HFFc6 (cell line): ENCODE measurements around the gene ZNF469. TPM values are rescaled to one million over a fixed set of nuclear protein-coding genes. Genes with fewer than 3 reads are reported as not detected.
"Not testable (repeated sequence)": the region's sequence is repeated elsewhere in the genome, so short reads cannot be mapped to it uniquely, and the experiment has no call there.

Experiments used
- DNase-seq: peaks from one replicate; pipeline ENCODE4 v3.0.0-alpha.2; 2018
- H3K27ac Mint-ChIP-seq: 2 replicates; pipeline ENCODE4 v1.8.0; 2020; ENCODE audit warnings: mild to moderate bottlenecking, mixed read lengths
- H3K27me3 Mint-ChIP-seq: 2 replicates; pipeline ENCODE4 v1.8.0; 2021; ENCODE audit warnings: mild to moderate bottlenecking, moderate library complexity, mixed read lengths; ENCODE audit not compliant: insufficient read depth
- H3K36me3 Mint-ChIP-seq: 2 replicates; pipeline ENCODE4 v1.8.0; 2021; ENCODE audit warnings: low read depth, mixed read lengths
- H3K4me1 Mint-ChIP-seq: 2 replicates; pipeline ENCODE4 v1.8.0; 2020; ENCODE audit warnings: low read depth, mixed read lengths
- H3K4me3 Mint-ChIP-seq: 2 replicates; pipeline ENCODE4 v1.8.0; 2020; ENCODE audit warnings: mild to moderate bottlenecking, moderate library complexity, mixed read lengths
- H3K9me3 Mint-ChIP-seq: 2 replicates; pipeline ENCODE4 v1.8.0; 2020; ENCODE audit warnings: mild to moderate bottlenecking, mixed read lengths
- total RNA-seq, 6 experiments: library from RNA; stranded (reverse); fragmentation: NEBNext Ultra II Directional; extraction: Animal tissue kit (Norgen Biotek cat#: 25700); gene quantifications; 2 replicates in 1 of 6; 3 replicates in 5 of 6; pipeline ENCODE4 v1.2.3, GENCODE V29; 2021
- TF ChIP-seq, protein P1 (sequence below): fragments of 200-600 bp; sonication (generic); IDR thresholded peaks from 2 replicates; pipeline ENCODE4 v1.5.0; 2021; ENCODE audit warnings: antibody characterized with exemption, mild to moderate bottlenecking

The ZNF469 gene
- total RNA-seq, 6 experiments from 2014 or later: 9.4 to 17.5 (median 10.1) TPM

DNA sequence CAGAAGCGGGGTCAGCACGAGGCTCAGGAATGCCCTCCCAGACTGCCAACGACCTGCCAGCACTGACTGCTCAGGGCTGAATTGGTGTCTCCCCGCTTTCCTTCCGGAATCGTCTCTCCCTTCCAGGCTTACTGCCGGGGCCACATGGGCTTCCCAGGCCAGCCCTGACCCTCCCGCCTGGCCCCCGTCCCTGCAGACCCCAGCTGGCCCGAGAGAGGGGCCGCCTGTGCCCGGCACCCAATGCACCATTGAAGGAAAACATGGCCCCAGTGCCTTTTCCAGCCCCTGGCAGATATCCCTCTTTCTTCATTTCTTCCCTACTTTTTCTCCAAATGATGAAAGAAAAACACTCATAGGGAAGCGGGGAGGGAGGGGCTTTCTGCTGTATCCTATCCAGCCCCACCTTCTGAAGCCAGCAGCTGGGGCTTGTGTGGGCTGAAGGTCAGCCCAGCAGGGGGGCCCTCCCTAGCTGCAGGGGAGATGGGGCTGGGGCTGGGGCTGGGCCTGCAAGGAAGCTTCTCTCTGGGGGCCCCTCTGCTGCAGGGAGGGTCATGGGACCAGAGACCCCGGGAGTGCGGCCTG is 25.9 kb downstream of the ZNF469 start:
- Mint-ChIP-seq H3K4me3 (no peak overlapping the region), H3K4me1 (peaks cover 19% of the 10 kb centered on the region), H3K27ac (no peak overlapping the region), H3K36me3 (peaks cover 8% of the 10 kb centered on the region), H3K27me3 (peaks cover 5% of the 10 kb centered on the region), H3K9me3 (no peaks in the 10 kb centered on the region)
- TF ChIP-seq, protein P1, sequence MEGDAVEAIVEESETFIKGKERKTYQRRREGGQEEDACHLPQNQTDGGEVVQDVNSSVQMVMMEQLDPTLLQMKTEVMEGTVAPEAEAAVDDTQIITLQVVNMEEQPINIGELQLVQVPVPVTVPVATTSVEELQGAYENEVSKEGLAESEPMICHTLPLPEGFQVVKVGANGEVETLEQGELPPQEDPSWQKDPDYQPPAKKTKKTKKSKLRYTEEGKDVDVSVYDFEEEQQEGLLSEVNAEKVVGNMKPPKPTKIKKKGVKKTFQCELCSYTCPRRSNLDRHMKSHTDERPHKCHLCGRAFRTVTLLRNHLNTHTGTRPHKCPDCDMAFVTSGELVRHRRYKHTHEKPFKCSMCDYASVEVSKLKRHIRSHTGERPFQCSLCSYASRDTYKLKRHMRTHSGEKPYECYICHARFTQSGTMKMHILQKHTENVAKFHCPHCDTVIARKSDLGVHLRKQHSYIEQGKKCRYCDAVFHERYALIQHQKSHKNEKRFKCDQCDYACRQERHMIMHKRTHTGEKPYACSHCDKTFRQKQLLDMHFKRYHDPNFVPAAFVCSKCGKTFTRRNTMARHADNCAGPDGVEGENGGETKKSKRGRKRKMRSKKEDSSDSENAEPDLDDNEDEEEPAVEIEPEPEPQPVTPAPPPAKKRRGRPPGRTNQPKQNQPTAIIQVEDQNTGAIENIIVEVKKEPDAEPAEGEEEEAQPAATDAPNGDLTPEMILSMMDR: no peak
- no peak for DNase-seq

DNA sequence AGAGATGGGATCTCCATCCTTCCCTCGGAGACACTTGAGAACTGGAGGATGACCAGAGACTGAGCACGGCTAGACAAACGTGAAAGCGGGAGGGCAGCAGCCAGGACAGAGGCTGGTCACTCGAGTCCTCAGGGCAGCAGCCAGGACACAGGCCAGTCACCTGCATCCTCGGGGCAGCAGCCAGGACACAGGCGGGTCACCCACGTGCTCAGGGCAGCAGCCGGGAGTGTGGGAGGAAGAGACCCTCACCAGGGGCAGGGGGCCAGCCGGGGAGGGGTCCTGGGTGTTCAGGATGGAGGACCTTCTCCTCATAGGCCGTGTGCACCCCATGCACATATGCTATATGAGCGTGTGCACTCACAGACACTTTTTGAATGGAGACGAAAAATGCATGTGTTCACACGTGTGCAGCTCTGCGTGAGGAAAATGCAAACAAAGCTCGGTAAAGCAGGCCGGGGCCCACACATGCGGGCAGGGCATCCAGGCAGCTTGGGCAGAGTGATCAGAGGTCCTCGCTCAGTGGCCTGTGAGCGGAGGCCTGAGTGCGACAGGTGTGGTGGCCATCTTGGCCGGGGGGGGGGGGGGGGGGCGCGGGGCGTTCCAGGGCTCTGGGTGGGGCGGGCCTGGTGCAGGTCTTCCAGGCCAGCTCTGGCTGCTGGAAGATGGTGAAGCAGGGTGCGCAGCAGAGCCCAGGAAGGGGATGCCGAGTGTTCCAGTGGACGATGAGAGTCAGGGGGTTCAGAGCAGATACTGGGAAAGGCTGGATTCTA is 26.7 kb downstream of the ZNF469 start:
- H3K4me1 Mint-ChIP-seq: peaks cover 14% of the 10 kb centered on the region
- peaks cover 8% of the 10 kb centered on the region for H3K36me3 Mint-ChIP-seq
- DNase-seq: no peak
- TF ChIP-seq, protein P1: no peak
- H3K27ac Mint-ChIP-seq: no peak overlapping the region; the same call in 1 of the 2 replicates
- H3K4me3 Mint-ChIP-seq: no peak overlapping the region
- peaks cover 5% of the 10 kb centered on the region for H3K27me3 Mint-ChIP-seq
- H3K9me3 Mint-ChIP-seq: no peaks in the 10 kb centered on the region

GRCh38 chr16:88410297-88410968 is 27.7 kb downstream of the ZNF469 start:
- H3K9me3 Mint-ChIP-seq, DNase-seq, H3K4me1 Mint-ChIP-seq, H3K36me3 Mint-ChIP-seq, H3K27ac Mint-ChIP-seq, H3K27me3 Mint-ChIP-seq, H3K4me3 Mint-ChIP-seq: not testable (repeated sequence)

- Mint-ChIP-seq H3K27ac (no peak overlapping the region), H3K27me3 (peaks cover 2% of the 10 kb centered on the region), H3K4me3 (no peak overlapping the region), H3K36me3 (peaks cover 8% of the 10 kb centered on the region), H3K9me3 (no peaks in the 10 kb centered on the region), H3K4me1 (no peaks in the 10 kb centered on the region)
- TF ChIP-seq, protein P1: no peak
- DNase-seq: no peak
These were observed 29.3 kb downstream of the ZNF469 start for GRCh38 chr16:88411951-88412576.

- no peak overlapping the region for H3K4me3 Mint-ChIP-seq
- no peaks in the 10 kb centered on the region for H3K9me3 Mint-ChIP-seq
- H3K4me1 Mint-ChIP-seq: no peaks in the 10 kb centered on the region
- peaks cover 2% of the 10 kb centered on the region for H3K27me3 Mint-ChIP-seq
- no peak for DNase-seq
- TF ChIP-seq, protein P1: no peak
- H3K27ac Mint-ChIP-seq: no peak overlapping the region
- peaks cover 8% of the 10 kb centered on the region for H3K36me3 Mint-ChIP-seq
These were observed 30.0 kb downstream of the ZNF469 start for GRCh38 chr16:88412766-88413165.
